Endothelial cell (in vitro differentiated cells): ENCODE results near the gene EWSR1. TPM values are rescaled to one million over a fixed set of nuclear protein-coding genes. Genes with fewer than 3 reads are reported as not detected.
A peak's percentile ranks its signal among the peaks of the same experiment; 100 is the strongest.

Experiments
- DNase-seq: peaks from one replicate; pipeline ENCODE4 v3.0.0; 2021; ENCODE audit warnings: low spot score
- H3K27ac Mint-ChIP-seq: one replicate; pipeline ENCODE4 v1.8.0; 2021; ENCODE audit warnings: mixed read lengths, inconsistent platforms; ENCODE audit not compliant: unreplicated experiment
- H3K27me3 Mint-ChIP-seq: one replicate; pipeline ENCODE4 v1.8.0; 2021; ENCODE audit warnings: mild to moderate bottlenecking, moderate library complexity, mixed read lengths, inconsistent platforms; ENCODE audit not compliant: unreplicated experiment
- H3K36me3 Mint-ChIP-seq: one replicate; pipeline ENCODE4 v1.8.0; 2021; ENCODE audit warnings: mild to moderate bottlenecking, low read depth, mixed read lengths, inconsistent platforms; ENCODE audit not compliant: unreplicated experiment
- H3K4me1 Mint-ChIP-seq: one replicate; pipeline ENCODE4 v1.8.0; 2021; ENCODE audit warnings: mild to moderate bottlenecking, mixed read lengths, inconsistent platforms; ENCODE audit not compliant: unreplicated experiment
- H3K4me3 Mint-ChIP-seq: one replicate; pipeline ENCODE4 v1.8.0; 2021; ENCODE audit warnings: mild to moderate bottlenecking, mixed read lengths, inconsistent platforms; ENCODE audit not compliant: unreplicated experiment
- H3K9me3 Mint-ChIP-seq: one replicate; pipeline ENCODE4 v1.8.0; 2021; ENCODE audit warnings: mixed read lengths, inconsistent platforms; ENCODE audit not compliant: unreplicated experiment
- total RNA-seq: library from RNA; stranded (reverse); fragmentation: NEBNext Ultra II Directional; extraction: Animal tissue kit (Norgen Biotek cat#: 25700); gene quantifications from one replicate; pipeline ENCODE4 v1.2.1, GENCODE V29; 2021; ENCODE audit not compliant: unreplicated experiment
- TF ChIP-seq, protein P1 (sequence below): fragments of 200-600 bp; sonication (generic); IDR thresholded peaks from one replicate; pipeline ENCODE4 v1.5.0; 2021; ENCODE audit warnings: antibody characterized with exemption; ENCODE audit not compliant: unreplicated experiment

Gene EWSR1
- total RNA-seq, 1 donor from 2014 or later = 307 TPM

DNA sequence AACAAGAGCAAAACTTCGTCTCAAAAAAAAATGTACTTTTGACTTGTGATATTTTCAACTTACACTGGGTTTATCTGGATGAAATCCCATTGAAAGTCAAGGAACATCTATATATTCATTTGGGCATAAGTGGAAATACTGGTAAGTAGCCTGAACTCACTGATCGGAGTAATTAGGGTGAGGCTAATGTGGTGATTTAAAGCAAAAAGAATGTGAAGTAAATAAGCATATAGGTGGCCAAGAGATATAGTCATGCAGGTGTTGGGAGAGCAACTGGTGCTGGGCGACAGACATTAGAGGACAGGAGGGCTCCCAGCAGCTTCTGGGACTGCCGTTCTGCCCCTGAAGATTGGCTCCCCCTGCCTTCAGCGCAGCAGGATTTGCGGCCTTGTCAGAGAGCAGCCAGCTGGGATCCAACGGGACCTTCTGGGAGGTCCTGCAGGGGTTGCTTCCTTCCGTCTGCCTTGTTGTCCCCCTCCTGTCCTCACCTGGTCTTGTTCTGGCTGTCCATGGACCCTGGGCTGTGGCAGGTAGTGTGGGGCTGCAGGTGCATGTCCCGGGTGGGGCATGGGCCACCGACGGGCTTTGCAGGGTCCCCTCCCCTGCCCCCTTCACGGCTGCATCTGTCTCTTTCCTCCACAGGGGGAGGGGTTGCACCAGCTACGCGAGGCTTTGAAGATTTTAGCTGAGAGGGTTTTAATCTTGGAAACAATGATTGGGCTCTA is 14.3 kb upstream of the EWSR1 start:
- TF ChIP-seq, protein P1, sequence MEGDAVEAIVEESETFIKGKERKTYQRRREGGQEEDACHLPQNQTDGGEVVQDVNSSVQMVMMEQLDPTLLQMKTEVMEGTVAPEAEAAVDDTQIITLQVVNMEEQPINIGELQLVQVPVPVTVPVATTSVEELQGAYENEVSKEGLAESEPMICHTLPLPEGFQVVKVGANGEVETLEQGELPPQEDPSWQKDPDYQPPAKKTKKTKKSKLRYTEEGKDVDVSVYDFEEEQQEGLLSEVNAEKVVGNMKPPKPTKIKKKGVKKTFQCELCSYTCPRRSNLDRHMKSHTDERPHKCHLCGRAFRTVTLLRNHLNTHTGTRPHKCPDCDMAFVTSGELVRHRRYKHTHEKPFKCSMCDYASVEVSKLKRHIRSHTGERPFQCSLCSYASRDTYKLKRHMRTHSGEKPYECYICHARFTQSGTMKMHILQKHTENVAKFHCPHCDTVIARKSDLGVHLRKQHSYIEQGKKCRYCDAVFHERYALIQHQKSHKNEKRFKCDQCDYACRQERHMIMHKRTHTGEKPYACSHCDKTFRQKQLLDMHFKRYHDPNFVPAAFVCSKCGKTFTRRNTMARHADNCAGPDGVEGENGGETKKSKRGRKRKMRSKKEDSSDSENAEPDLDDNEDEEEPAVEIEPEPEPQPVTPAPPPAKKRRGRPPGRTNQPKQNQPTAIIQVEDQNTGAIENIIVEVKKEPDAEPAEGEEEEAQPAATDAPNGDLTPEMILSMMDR = no peak
- Mint-ChIP-seq H3K4me1 (peaks cover 3% of the 10 kb centered on the region), H3K4me3 (no peak overlapping the region), H3K27me3 (peaks cover 6% of the 10 kb centered on the region), H3K36me3 (peaks cover 3% of the 10 kb centered on the region), H3K27ac (no peak overlapping the region), H3K9me3 (no peaks in the 10 kb centered on the region)
- no peak for DNase-seq

- Mint-ChIP-seq H3K27ac (no peak overlapping the region), H3K4me1 (peaks cover 3% of the 10 kb centered on the region), H3K9me3 (no peaks in the 10 kb centered on the region), H3K27me3 (peaks cover 6% of the 10 kb centered on the region), H3K36me3 (peaks cover 3% of the 10 kb centered on the region), H3K4me3 (no peak overlapping the region)
- no peak for DNase-seq
- TF ChIP-seq, protein P1 = no peak
These were observed 13.8 kb upstream of the EWSR1 start for GRCh38 chr22:29254286-29254660.

- peaks cover 3% of the 10 kb centered on the region for H3K4me1 Mint-ChIP-seq
- DNase-seq = no peak
- H3K4me3 Mint-ChIP-seq = peak overlapping the region; percentile 23
- H3K36me3 Mint-ChIP-seq = peaks cover 3% of the 10 kb centered on the region
- H3K27me3 Mint-ChIP-seq = peaks cover 6% of the 10 kb centered on the region
- no peaks in the 10 kb centered on the region for H3K9me3 Mint-ChIP-seq
- no peak overlapping the region for H3K27ac Mint-ChIP-seq
- TF ChIP-seq, protein P1 = no peak
These were observed 12.9 kb upstream of the EWSR1 start for GRCh38 chr22:29255064-29255621.

DNA sequence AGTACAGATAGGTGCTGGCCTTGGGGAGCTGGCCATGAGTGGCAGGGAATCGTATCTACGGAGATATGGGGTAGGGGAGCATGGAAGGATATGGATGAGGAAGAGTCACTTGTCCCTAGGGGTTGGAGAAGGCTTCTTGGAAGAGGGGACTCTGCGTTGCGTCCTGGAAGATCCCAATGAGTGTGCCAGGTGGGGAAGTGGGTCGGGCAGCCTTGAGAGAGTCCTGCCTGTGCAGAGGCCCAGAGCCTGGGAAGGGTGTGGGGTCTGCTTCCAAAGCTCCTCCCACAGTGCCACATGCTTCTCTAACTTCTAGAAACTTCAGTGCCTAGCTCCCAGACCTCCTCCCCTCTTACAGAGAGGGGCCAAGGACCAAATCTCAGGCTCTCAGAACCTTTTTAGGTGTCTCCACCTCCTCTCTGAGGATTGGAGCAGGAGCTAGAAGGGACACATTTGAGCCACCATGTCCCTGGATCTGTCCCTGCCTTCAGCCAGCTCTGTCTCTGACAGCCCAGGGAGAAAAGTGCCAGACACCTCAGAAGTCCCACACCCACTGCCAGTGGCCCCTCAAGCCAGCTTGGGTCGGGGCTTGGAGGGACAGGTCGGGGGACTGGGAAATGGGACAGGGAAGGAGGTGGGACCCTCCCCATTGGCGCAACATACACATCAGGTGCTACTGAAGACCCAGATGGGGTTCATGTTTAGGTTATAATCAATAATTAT is 11.3 kb upstream of the EWSR1 start:
- DNase-seq = no peak
- Mint-ChIP-seq H3K9me3 (no peaks in the 10 kb centered on the region), H3K4me3 (no peak overlapping the region), H3K27me3 (peaks cover 6% of the 10 kb centered on the region), H3K36me3 (peaks cover 3% of the 10 kb centered on the region), H3K27ac (no peak overlapping the region), H3K4me1 (peaks cover 3% of the 10 kb centered on the region)
- TF ChIP-seq, protein P1 = no peak

DNA sequence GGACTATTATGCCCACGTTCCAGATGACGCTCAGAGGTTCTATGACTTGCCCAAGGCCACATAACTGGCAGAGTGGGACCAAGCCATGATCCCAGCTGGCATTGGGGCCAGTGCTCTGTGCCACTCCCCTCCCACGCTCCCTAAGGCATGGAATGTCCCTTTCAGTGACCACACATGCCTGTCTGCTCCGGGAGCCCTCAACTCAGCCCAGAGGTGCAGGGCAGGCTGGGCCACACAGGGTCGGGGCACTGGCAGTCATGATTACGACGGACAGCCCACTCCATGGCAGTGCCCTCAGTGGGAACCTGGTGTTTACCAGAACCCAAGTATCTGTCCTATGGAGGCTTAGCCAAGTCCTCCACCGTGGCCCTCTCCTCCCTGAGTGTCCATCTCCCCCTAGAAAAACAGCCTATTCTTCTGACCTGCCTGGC is 10.3 kb upstream of the EWSR1 start:
- H3K4me1 Mint-ChIP-seq = peaks cover 3% of the 10 kb centered on the region
- H3K27ac Mint-ChIP-seq = peak overlapping the region; percentile 24
- H3K36me3 Mint-ChIP-seq = peaks cover 3% of the 10 kb centered on the region

More for the DNA sequence above, 10.3 kb upstream of the EWSR1 start:
- H3K27me3 Mint-ChIP-seq = peaks cover 6% of the 10 kb centered on the region
- H3K9me3 Mint-ChIP-seq = no peaks in the 10 kb centered on the region
- TF ChIP-seq, protein P1 = no peak
- no peak overlapping the region for H3K4me3 Mint-ChIP-seq
- no peak for DNase-seq
